HEK293T (cell line): ENCODE measurements around the gene HTRA1.

Experiments
- ARNT ChIP-seq: fragments of 450-650 bp; IDR thresholded peaks from 2 replicates; pipeline ENCODE4 v1.6.1; 2017; ENCODE audit warnings: mild to moderate bottlenecking
- BHLHE40 ChIP-seq: fragments of 450-650 bp; IDR thresholded peaks from 2 replicates; pipeline ENCODE4 v1.6.1; 2016; ENCODE audit warnings: mild to moderate bottlenecking, moderate library complexity, borderline replicate concordance
- CTBP1 ChIP-seq: fragments of 450-650 bp; IDR thresholded peaks from 2 replicates; pipeline ENCODE4 v1.6.1; 2016; ENCODE audit warnings: borderline replicate concordance
- FOXA1 ChIP-seq: fragments of 450-650 bp; IDR thresholded peaks from 2 replicates; pipeline ENCODE4 v1.6.1; 2016; ENCODE audit warnings: mild to moderate bottlenecking
- FOXK2 ChIP-seq: fragments of 450-650 bp; IDR thresholded peaks from 2 replicates; pipeline ENCODE4 v1.6.1; 2016; ENCODE audit warnings: mild to moderate bottlenecking
- FOXM1 ChIP-seq: fragments of 450-650 bp; IDR thresholded peaks from 2 replicates; pipeline ENCODE4 v1.6.1; 2017; ENCODE audit warnings: mild to moderate bottlenecking, borderline replicate concordance
- HDGF ChIP-seq: fragments of 450-650 bp; IDR thresholded peaks from 2 replicates; pipeline ENCODE4 v1.6.1; 2017; ENCODE audit warnings: antibody characterized with exemption, borderline replicate concordance
- NFRKB ChIP-seq: fragments of 450-650 bp; IDR thresholded peaks from 2 replicates; pipeline ENCODE4 v1.6.1; 2016; ENCODE audit warnings: mild to moderate bottlenecking, moderate library complexity
- SP1 ChIP-seq: fragments of 450-650 bp; IDR thresholded peaks from 2 replicates; pipeline ENCODE4 v1.6.1; 2017
- SUZ12 ChIP-seq: fragments of 450-650 bp; IDR thresholded peaks from 2 replicates; pipeline ENCODE4 v1.6.1; 2016; ENCODE audit warnings: mild to moderate bottlenecking
- ZNF384 ChIP-seq: fragments of 450-650 bp; IDR thresholded peaks from 2 replicates; pipeline ENCODE4 v1.6.1; 2016
- TF ChIP-seq, protein P1 (sequence below): fragments of 450-650 bp; IDR thresholded peaks from 2 replicates; pipeline ENCODE4 v1.6.1; 2016

DNA sequence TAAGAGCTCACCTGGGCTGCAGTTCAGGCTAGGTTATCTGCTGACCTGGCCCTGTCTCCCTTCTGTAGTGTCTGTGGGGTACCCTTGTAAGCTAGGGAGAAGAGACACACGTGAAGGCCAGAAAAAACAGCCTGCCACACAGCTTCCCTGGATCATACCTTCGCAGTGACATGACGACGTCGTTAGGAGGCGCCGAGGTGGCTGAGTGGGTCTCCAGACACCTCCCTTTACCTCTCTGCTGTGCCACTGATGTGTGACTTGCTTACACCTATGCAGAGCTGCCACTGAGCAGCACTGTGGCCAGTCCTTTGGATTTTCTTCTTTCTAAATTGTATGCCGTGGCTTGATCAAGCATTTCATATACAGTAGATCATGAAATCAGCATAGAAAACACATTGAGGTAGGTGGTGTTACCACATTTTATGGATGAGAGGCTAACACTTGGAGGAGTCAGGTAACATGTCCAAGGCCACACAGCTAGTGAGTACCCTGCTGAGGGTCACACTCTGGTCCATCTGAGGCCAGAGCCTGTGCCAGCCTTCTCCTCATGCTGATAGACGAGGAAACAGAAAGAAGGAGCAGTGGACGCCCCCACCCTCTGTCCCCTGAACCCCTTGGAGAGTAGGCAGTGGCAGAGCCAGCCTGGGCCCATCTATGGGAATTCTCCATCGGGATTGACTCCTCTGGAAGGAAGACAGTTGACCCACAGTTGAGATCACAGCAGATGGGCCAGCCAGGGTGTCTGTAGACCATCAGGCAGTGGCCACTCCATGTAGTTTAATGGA lies 23.1 kb downstream of the HTRA1 start:
- TF ChIP-seq, protein P1, sequence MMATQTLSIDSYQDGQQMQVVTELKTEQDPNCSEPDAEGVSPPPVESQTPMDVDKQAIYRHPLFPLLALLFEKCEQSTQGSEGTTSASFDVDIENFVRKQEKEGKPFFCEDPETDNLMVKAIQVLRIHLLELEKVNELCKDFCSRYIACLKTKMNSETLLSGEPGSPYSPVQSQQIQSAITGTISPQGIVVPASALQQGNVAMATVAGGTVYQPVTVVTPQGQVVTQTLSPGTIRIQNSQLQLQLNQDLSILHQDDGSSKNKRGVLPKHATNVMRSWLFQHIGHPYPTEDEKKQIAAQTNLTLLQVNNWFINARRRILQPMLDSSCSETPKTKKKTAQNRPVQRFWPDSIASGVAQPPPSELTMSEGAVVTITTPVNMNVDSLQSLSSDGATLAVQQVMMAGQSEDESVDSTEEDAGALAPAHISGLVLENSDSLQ: no peak
- TF ChIP-seq FOXK2: no peak
- no peak for TF ChIP-seq SUZ12
- TF ChIP-seq NFRKB: no peak
- TF ChIP-seq FOXA1: no peak
- no peak for TF ChIP-seq ARNT
- TF ChIP-seq ZNF384: no peak
- no peak for TF ChIP-seq BHLHE40
- no peak for TF ChIP-seq HDGF
- no peak for TF ChIP-seq SP1
- no peak for TF ChIP-seq FOXM1
- no peak for TF ChIP-seq CTBP1
